ENCODE results near the gene F5. TPM values are rescaled to one million over a fixed set of nuclear protein-coding genes. Genes with fewer than 3 reads are reported as not detected.

The F5 gene
- total RNA-seq, 2 donors from 2014 or later = 0.33 to 4.2 TPM

DNA sequence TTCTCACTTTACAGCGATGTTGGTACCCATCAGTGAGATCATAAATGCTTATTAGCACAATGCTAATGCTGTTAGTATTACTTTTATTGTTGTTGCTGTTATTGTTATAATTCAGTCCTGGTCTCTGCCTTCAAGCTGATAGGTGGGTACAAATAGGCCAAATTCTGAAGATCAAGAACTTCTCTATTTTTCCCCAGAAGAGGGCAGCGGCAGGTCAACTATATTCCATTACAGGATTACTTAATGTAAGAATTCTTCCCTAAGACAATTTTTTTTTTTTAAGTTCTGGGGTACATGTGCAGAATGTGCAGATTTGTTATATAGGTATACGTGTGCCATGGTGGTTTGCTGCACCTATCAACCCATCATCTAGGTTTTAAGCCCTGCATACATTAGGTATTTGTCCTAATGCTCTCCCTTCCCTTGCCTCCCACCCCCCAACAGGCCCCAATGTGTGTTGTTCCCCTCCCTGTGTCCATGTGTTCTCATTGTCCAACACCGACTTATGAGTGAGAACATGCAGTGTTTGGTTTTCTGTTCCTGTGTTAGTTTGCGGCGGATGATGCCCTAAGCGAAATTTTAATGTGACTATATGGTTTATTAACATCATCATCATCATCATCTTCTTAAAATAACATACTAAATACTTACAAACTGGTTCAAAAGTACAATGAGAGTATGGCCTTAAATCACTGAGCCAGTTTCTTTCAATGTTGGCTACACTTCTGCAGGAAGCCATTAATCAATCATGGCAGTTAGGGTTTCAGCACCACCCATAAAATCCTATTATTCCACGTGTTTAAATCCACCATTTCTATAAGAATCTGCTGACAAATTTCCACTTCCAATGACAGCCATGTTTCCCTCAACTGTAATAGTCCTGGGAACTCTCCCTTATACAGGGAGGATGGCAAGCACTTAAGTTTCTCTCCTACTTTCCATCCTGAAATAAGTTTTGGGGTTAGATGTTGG, 119.7 kb downstream of the F5 start:
- WGBS, 2 donors = 74 to 75% methylated on average over 8 of the region's 8 CpGs
- Histone ChIP-seq H3K4me3 (no peak overlapping the region), H3K27me3 (no peaks in the 10 kb centered on the region), H3K36me3 (replicated peaks in 1 of 2; ENCODE audit: insufficient read depth in 1 of 2, low read depth in 2 of 2) (peaks cover 0 to 10% of the 10 kb centered on the region in 2 donors), H3K9me3 (no peaks in the 10 kb centered on the region), H3K4me1 (no peaks in the 10 kb centered on the region), H3K27ac (no peak overlapping the region)
- TF ChIP-seq, protein P1, sequence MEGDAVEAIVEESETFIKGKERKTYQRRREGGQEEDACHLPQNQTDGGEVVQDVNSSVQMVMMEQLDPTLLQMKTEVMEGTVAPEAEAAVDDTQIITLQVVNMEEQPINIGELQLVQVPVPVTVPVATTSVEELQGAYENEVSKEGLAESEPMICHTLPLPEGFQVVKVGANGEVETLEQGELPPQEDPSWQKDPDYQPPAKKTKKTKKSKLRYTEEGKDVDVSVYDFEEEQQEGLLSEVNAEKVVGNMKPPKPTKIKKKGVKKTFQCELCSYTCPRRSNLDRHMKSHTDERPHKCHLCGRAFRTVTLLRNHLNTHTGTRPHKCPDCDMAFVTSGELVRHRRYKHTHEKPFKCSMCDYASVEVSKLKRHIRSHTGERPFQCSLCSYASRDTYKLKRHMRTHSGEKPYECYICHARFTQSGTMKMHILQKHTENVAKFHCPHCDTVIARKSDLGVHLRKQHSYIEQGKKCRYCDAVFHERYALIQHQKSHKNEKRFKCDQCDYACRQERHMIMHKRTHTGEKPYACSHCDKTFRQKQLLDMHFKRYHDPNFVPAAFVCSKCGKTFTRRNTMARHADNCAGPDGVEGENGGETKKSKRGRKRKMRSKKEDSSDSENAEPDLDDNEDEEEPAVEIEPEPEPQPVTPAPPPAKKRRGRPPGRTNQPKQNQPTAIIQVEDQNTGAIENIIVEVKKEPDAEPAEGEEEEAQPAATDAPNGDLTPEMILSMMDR (IDR thresholded peaks at IDR 0.05) = peak; percentile 11 to 59 (median 49)
- TF ChIP-seq POLR2A (IDR thresholded peaks at IDR 0.05) = no peak
- ATAC-seq (peak; percentile 58), DNase-seq (peak; percentile 29 to 56 (median 50))
- intact Hi-C loops (cut with DNase I) = no loop called here

DNA sequence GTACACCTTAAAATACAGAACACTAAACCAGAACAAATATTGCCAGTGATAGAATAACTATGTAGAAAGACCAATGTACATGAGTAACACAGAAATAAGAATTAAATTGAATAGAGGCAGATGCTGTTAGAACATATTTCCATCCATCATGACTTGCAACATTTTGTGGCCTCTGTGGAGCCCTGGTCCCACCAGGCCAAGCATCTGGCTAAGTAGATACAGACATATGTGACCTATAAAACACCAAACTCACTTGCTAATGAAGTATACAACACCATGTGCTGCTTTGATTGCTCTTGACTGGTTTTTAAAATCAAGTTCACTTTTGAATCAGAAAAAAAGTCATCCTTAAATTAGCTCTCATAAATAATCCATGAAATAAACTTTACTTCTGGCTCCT, 121.0 kb downstream of the F5 start:
- H3K4me1 ChIP-seq = no peaks in the 10 kb centered on the region
- intact Hi-C loops (cut with DNase I) = no loop called here
- H3K27ac ChIP-seq = no peak overlapping the region
- DNase-seq (no peak), ATAC-seq (no peak)
- H3K9me3 ChIP-seq = no peaks in the 10 kb centered on the region
- no peak overlapping the region for H3K4me3 ChIP-seq
- no peaks in the 10 kb centered on the region for H3K27me3 ChIP-seq
- TF ChIP-seq, protein P1 (IDR thresholded peaks at IDR 0.05) = no peak
- TF ChIP-seq POLR2A (IDR thresholded peaks at IDR 0.05) = no peak
- peaks cover 0 to 10% of the 10 kb centered on the region in 2 donors for H3K36me3 ChIP-seq (replicated peaks in 1 of 2; ENCODE audit: insufficient read depth in 1 of 2, low read depth in 2 of 2)

Small RNA genes within 50 kb of the gene (small RNA-seq; reads per million reads assigned to genes)
- gene AL021068.2 = not detected

Other genes with a start within 250 kb of the F5 start
- 10 to 100 TPM in 1 of 2 donors, 1 to 10 TPM in 1; 8.9 to 23.9 TPM for gene NME7, start 218.7 kb downstream of the F5 start, total RNA-seq
- gene BLZF1, start 218.3 kb downstream of the F5 start, total RNA-seq = 10 to 100 TPM; 11.5 to 15.0 TPM
- gene CCDC181, start 159.0 kb downstream of the F5 start, total RNA-seq = 1 to 10 TPM; 4.2 to 8.2 TPM
- gene SLC19A2, start 100.5 kb downstream of the F5 start, total RNA-seq = 10 to 100 TPM; 15.0 to 18.1 TPM
- gene SELP, start 43.6 kb upstream of the F5 start, total RNA-seq = 1 to 10 TPM; 1.6 to 2.9 TPM
- gene SELL, start 125.1 kb upstream of the F5 start, total RNA-seq = under 1 TPM in 1 of 2 donors, not detected in 1; 0.26 TPM
- 1 to 10 TPM in 1 of 2 donors, not detected in 1; 1.3 TPM for gene SELE, start 147.6 kb upstream of the F5 start, total RNA-seq
- gene METTL18, start 208.4 kb upstream of the F5 start, total RNA-seq = 1 to 10 TPM; 2.6 to 6.0 TPM